Breast epithelium (tissue), 3 donors: Measurements from ENCODE around the gene SPANXN4.

Source experiments
- CTCF ChIP-seq, 3 donors: fragments of 450-650 bp; IDR thresholded peaks; one replicate each; pipeline ENCODE4 v1.5.1; 2016 to 2017; ENCODE audit warnings: antibody characterized with exemption in 3 of 3, mild to moderate bottlenecking in 3 of 3, moderate library complexity in 3 of 3
- POLR2A ChIP-seq: fragments of 450-650 bp; IDR thresholded peaks from one replicate; pipeline ENCODE4 v1.6.1; 2016; ENCODE audit warnings: antibody characterized with exemption, mild to moderate bottlenecking, moderate library complexity

GRCh38 chrX:142998447-142999198 is 27.1 kb upstream of the SPANXN4 start:
- TF ChIP-seq CTCF (IDR thresholded peaks at IDR 0.05) (no peak), POLR2A (no peak)
